Stomach (tissue), 4 donors: ENCODE measurements around the gene COL25A1.

Source experiments
- CTCF ChIP-seq, 7 experiments: fragments of 450-650 bp in 4 of 7; fragments of 200-600 bp in 3 of 7; sonication (generic) in 3 of 7; IDR thresholded peaks; one replicate each; pipeline ENCODE4 v1.5.1; 2016 to 2019; ENCODE audit warnings: antibody characterized with exemption in 7 of 7, control low read depth in 2 of 7, mild to moderate bottlenecking in 1 of 7
- POLR2A ChIP-seq, 4 donors: fragments of 450-650 bp; IDR thresholded peaks; one replicate each; pipeline ENCODE4 v1.6.1; 2016; ENCODE audit warnings: antibody characterized with exemption in 4 of 4, control low read depth in 2 of 4, mild to moderate bottlenecking in 1 of 4, moderate library complexity in 1 of 4

GRCh38 chr4:109185548-109185947 lies 116.9 kb downstream of the COL25A1 start:
- TF ChIP-seq CTCF (IDR thresholded peaks at IDR 0.05) (no peak), POLR2A (IDR thresholded peaks at IDR 0.05) (no peak)
